AG09309 (cell line): ENCODE measurements around the gene CYP19A1.

ENCODE experiments used
- DNase-seq: peaks from one replicate; pipeline ENCODE4 v3.0.0-alpha.2; 2010; ENCODE audit warnings: low read depth
- H3K4me3 ChIP-seq: 2 replicates; pipeline ENCODE4 v1.5.1; 2011; ENCODE audit warnings: mild to moderate bottlenecking, low read depth, low read length, moderate library complexity; ENCODE audit not compliant: control insufficient read depth
- CTCF ChIP-seq: IDR thresholded peaks from 2 replicates; pipeline ENCODE4 v1.5.1; 2011; ENCODE audit warnings: mild to moderate bottlenecking, low read depth, low read length, inconsistent platforms; ENCODE audit not compliant: insufficient read depth, control insufficient read depth; ENCODE audit errors: missing control alignments

CYP19A1 gene

GRCh38 chr15:51186891-51187290 lies 151.5 kb downstream of the CYP19A1 start:
- DNase-seq, result no peak
- no peak for TF ChIP-seq CTCF
- no peak overlapping the region for H3K4me3 ChIP-seq

- H3K4me3 ChIP-seq, result no peak overlapping the region
- TF ChIP-seq CTCF, result no peak
- DNase-seq, result no peak
Observed at GRCh38 chr15:51186181-51186705, 152.2 kb downstream of the CYP19A1 start.

- no peak overlapping the region for H3K4me3 ChIP-seq
- TF ChIP-seq CTCF, result no peak
- no peak for DNase-seq
Observed at GRCh38 chr15:51185213-51186159, 152.9 kb downstream of the CYP19A1 start.

GRCh38 chr15:51184627-51185026 lies 153.8 kb downstream of the CYP19A1 start:
- no peak for DNase-seq
- TF ChIP-seq CTCF, result no peak

GRCh38 chr15:51183076-51183475 lies 155.3 kb downstream of the CYP19A1 start:
- TF ChIP-seq CTCF, result no peak
- H3K4me3 ChIP-seq, result no peak overlapping the region
- DNase-seq, result no peak

More at GRCh38 chr15:51184627-51185026, 153.8 kb downstream of the CYP19A1 start:
- H3K4me3 ChIP-seq, result no peak overlapping the region

- DNase-seq, result no peak
- no peak overlapping the region for H3K4me3 ChIP-seq
- TF ChIP-seq CTCF, result no peak
Observed at GRCh38 chr15:51181905-51182304, 156.5 kb downstream of the CYP19A1 start.
